ENCODE results near the gene DUS1L. TPM values are rescaled to one million over a fixed set of nuclear protein-coding genes. Genes with fewer than 3 reads are reported as not detected.

The DUS1L gene
- total RNA-seq, 2 experiments from 2014 or later: 118 to 131 TPM

GRCh38 chr17:82008258-82008940 is 57.2 kb downstream of the DUS1L start:
- intact Hi-C loops (cut with micrococcal nuclease): no loop called here
- ChIA-PET CTCF (interaction anchor here (0.7 to 1.2 kb wide), 2 partner anchors 12 to 49 kb away, joined by 3 read pairs; no protein-coding TSS in a partner anchor), POLR2A (no interaction called here)
- no peak for DNase-seq
- no peak overlapping the region for H3K4me3 Mint-ChIP-seq
- H3K27ac Mint-ChIP-seq: no peak overlapping the region
- no peaks in the 10 kb centered on the region for H3K9me3 Mint-ChIP-seq
- no peaks in the 10 kb centered on the region for H3K27me3 Mint-ChIP-seq
- H3K36me3 Mint-ChIP-seq: no peaks in the 10 kb centered on the region
- peaks cover 2% of the 10 kb centered on the region for H3K4me1 Mint-ChIP-seq (ENCODE audit: low read depth)

Other genes with a start within 250 kb of the DUS1L start
- 10 to 100 TPM; 67.4 to 68.3 TPM for gene MCRIP1, start 232.5 kb downstream of the DUS1L start, total RNA-seq
- not detected for gene PPP1R27, start 230.8 kb downstream of the DUS1L start, total RNA-seq
- 100 to 1,000 TPM; 358 to 367 TPM for gene P4HB, start 205.3 kb downstream of the DUS1L start, total RNA-seq
- 100 to 1,000 TPM; 526 to 531 TPM for gene ARHGDIA, start 194.5 kb downstream of the DUS1L start, total RNA-seq
- gene ALYREF, start 174.2 kb downstream of the DUS1L start, total RNA-seq: 100 to 1,000 TPM; 208 to 210 TPM
- 100 to 1,000 TPM; 172 to 173 TPM for gene ANAPC11, start 174.1 kb downstream of the DUS1L start, total RNA-seq
- gene NPB, start 163.6 kb downstream of the DUS1L start, total RNA-seq: not detected
- 10 to 100 TPM; 28.8 to 29.7 TPM for gene PCYT2, start 154.4 kb downstream of the DUS1L start, total RNA-seq
- gene SIRT7, start 147.6 kb downstream of the DUS1L start, total RNA-seq: 10 to 100 TPM; 32.0 to 33.1 TPM
- 10 to 100 TPM; 23.4 to 24.1 TPM for gene MAFG, start 138.1 kb downstream of the DUS1L start, total RNA-seq
- gene PYCR1, start 128.5 kb downstream of the DUS1L start, total RNA-seq: 10 to 100 TPM; 88.9 to 89.8 TPM
- gene MYADML2, start 118.6 kb downstream of the DUS1L start, total RNA-seq: not detected
- under 1 TPM; 0.22 to 0.40 TPM for gene NOTUM, start 104.6 kb downstream of the DUS1L start, total RNA-seq
- gene ASPSCR1, start 88.2 kb downstream of the DUS1L start, total RNA-seq: 10 to 100 TPM; 25.4 to 27.1 TPM
- 10 to 100 TPM; 83.0 to 85.8 TPM for gene CENPX, start 42.9 kb downstream of the DUS1L start, total RNA-seq
- 10 to 100 TPM; 16.3 to 19.0 TPM for gene LRRC45, start 42.5 kb downstream of the DUS1L start, total RNA-seq
- gene RAC3, start 34.1 kb downstream of the DUS1L start, total RNA-seq: 1 to 10 TPM; 6.3 to 8.1 TPM
- gene DCXR, start 28.1 kb downstream of the DUS1L start, total RNA-seq: 100 to 1,000 TPM; 105 to 115 TPM
- gene RFNG, start 14.0 kb downstream of the DUS1L start, total RNA-seq: 10 to 100 TPM; 16.5 to 17.5 TPM
- gene GPS1, start 13.9 kb downstream of the DUS1L start, total RNA-seq: 10 to 100 TPM; 86.8 to 89.1 TPM
- 100 to 1,000 TPM; 209 to 212 TPM for gene FASN, start 32.4 kb upstream of the DUS1L start, total RNA-seq
- gene CCDC57, start 147.0 kb upstream of the DUS1L start, total RNA-seq: 10 to 100 TPM; 49.6 to 51.7 TPM
- gene SLC16A3, start 163.2 kb upstream of the DUS1L start, total RNA-seq: 10 to 100 TPM; 97.4 to 99.7 TPM
- gene CSNK1D, start 207.9 kb upstream of the DUS1L start, total RNA-seq: 100 to 1,000 TPM; 110 to 111 TPM